Smooth muscle cell (in vitro differentiated cells): ENCODE results near the gene IQGAP1. TPM values are rescaled to one million over a fixed set of nuclear protein-coding genes. Genes with fewer than 3 reads are reported as not detected.
A peak's percentile ranks its signal among the peaks of the same experiment; 100 is the strongest.

ENCODE experiments used
- DNase-seq: peaks from one replicate; lab custom pipeline; 2025; ENCODE audit not compliant: unreplicated experiment; lab: John Stamatoyannopoulos, UW
- H2AFZ ChIP-seq: fragments of 200-600 bp; sonication (generic); 2 replicates; pipeline ENCODE4 v1.6.0; 2016; ENCODE audit warnings: antibody characterized with exemption, low read depth, mild to moderate bottlenecking
- H3F3A ChIP-seq: fragments of 200-600 bp; sonication (generic); 2 replicates; pipeline ENCODE4 v1.6.0; 2017; ENCODE audit warnings: antibody characterized with exemption, low read depth
- H3K27ac ChIP-seq: fragments of 200-600 bp; sonication (generic); 2 replicates; pipeline ENCODE4 v1.5.1; 2016; ENCODE audit warnings: low read depth, mild to moderate bottlenecking
- H3K27me3 ChIP-seq: fragments of 200-600 bp; sonication (generic); 2 replicates; pipeline ENCODE4 v1.6.1; 2016; ENCODE audit warnings: low read depth, mild to moderate bottlenecking
- H3K36me3 ChIP-seq: fragments of 200-600 bp; sonication (generic); 2 replicates; pipeline ENCODE4 v1.5.1; 2016; ENCODE audit warnings: low read depth
- H3K4me1 ChIP-seq: fragments of 200-600 bp; sonication (generic); 2 replicates; pipeline ENCODE4 v1.5.1; 2016; ENCODE audit warnings: low read depth
- H3K4me2 ChIP-seq: fragments of 200-600 bp; sonication (generic); 2 replicates; pipeline ENCODE4 v1.6.0; 2016; ENCODE audit warnings: mild to moderate bottlenecking
- H3K4me3 ChIP-seq: fragments of 200-600 bp; sonication (generic); 2 replicates; pipeline ENCODE4 v1.5.1; 2016; ENCODE audit warnings: mild to moderate bottlenecking
- H3K79me2 ChIP-seq: fragments of 200-600 bp; sonication (generic); 2 replicates; pipeline ENCODE4 v1.6.0; 2016; ENCODE audit warnings: low read depth, mild to moderate bottlenecking
- H3K9ac ChIP-seq: fragments of 200-600 bp; sonication (generic); 2 replicates; pipeline ENCODE4 v1.6.0; 2016; ENCODE audit warnings: low read depth
- H3K9me3 ChIP-seq: fragments of 200-600 bp; sonication (generic); replicated peaks from 2 replicates; pipeline ENCODE4 v1.5.1; 2016; ENCODE audit warnings: low read depth
- H4K20me1 ChIP-seq: fragments of 200-600 bp; sonication (generic); 2 replicates; pipeline ENCODE4 v1.6.0; 2016; ENCODE audit warnings: low read depth
- CTCF ChIP-seq: fragments of 200-600 bp; sonication (generic); IDR thresholded peaks from 2 replicates; pipeline ENCODE4 v1.5.1; 2017; ENCODE audit warnings: borderline replicate concordance, mild to moderate bottlenecking, antibody characterized with exemption; ENCODE audit not compliant: insufficient read depth, poor library complexity, severe bottlenecking
- WGBS: methylation state at CpG from one replicate; pipeline ENCODE4 v1.1.7; 2016; ENCODE audit warnings: low lambda C conversion rate; 5-methylcytosine and 5-hydroxymethylcytosine counted together
- polyA plus RNA-seq: library from polyadenylated mRNA; unstranded; fragments of >200 nt; fragmentation: Nextera tagmentation; extraction: Ambion mirVana; gene quantifications from 2 replicates; pipeline ENCODE4 v1.2.1, GENCODE V29; 2016
- total RNA-seq: library from RNA; depleted of rRNA; stranded (reverse); fragments of >200 nt; gene quantifications from 2 replicates; pipeline ENCODE4 v1.2.3, GENCODE V29; 2014

The IQGAP1 gene
- total and polyA plus RNA-seq, 2 experiments from 2014 or later, result 59.3 to 185 TPM

GRCh38 chr15:90529011-90529370 lies 140.9 kb downstream of the IQGAP1 start:
- TF ChIP-seq CTCF, result no peak
- Histone ChIP-seq H3K9ac (no peak overlapping the region), H3K79me2 (peaks cover 36% of the 10 kb centered on the region), H3K27ac (no peak overlapping the region), H3K9me3 (no peaks in the 10 kb centered on the region), H2AFZ (peak overlapping the region; percentile 67), H3K4me1 (peaks cover 11% of the 10 kb centered on the region), H4K20me1 (peaks cover 27% of the 10 kb centered on the region), H3K4me3 (peak overlapping the region; percentile 82), H3K36me3 (no peaks in the 10 kb centered on the region), H3K27me3 (no peaks in the 10 kb centered on the region), H3F3A (no peaks in the 10 kb centered on the region), H3K4me2 (peak overlapping the region; percentile 95)
- DNase-seq, result no peak
- WGBS, result 70% methylated on average over 15 of the region's 15 CpGs

DNA sequence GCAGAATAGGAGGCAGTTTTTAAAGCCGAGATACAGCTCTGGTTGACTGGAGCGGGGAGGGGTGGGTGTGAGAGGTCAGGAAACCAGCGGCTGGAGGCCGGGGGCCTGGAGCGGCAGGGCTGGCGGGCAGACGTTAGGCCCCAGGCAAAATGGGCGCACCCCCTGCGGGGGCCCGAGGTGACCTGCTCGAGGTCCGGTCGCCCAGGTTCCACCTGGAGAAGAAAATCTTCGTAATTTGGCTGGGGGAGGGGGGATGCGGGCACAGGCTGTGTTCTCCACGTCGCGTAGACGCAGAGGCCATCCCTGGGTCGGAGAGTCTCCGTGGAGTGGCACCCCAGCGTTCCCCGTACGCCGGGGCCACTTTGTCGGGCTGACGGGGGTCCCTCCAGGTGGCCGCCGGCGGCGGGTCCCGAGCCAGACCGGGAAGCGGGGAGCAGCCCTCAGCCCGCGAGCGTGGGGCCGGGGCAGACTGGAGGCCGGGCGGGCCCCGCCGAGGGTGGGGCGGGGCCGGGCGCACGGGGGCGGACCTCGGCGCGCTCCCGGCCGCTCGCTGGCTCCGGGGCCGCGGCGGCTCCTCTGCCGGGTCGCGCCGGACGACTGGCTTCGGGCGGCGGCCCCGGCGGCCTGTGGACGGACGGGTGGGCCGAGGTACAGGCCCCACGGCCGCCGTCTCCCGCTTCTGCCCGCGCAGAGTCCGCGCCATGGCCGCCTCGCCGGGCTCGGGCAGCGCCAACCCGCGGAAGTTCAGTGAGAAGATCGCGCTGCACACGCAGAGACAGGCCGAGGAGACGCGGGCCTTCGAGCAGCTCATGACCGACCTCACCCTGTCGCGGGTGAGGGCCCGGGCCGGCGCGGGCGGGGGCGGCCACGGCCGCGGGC lies 141.6 kb downstream of the IQGAP1 start, which contains the start of gene CRTC3:
Gene CRTC3 (plus strand): TSS at position 553 of the 879 bp plus-strand sequence. CDS start 149 bp downstream, at position 702.
- Histone ChIP-seq H3K27me3 (no peaks in the 10 kb centered on the region), H3K9ac (peak within 1 kb of the TSS; percentile 81), H3K4me2 (peak within 1 kb of the TSS; percentile 95), H2AFZ (peak within 1 kb of the TSS; percentile 68), H3K36me3 (no peaks in the 10 kb centered on the region), H3K9me3 (no peaks in the 10 kb centered on the region), H3K79me2 (peaks cover 42% of the 10 kb centered on the region), H3K4me1 (peaks cover 11% of the 10 kb centered on the region), H3F3A (no peaks in the 10 kb centered on the region), H3K27ac (peak within 1 kb of the TSS; percentile 63), H4K20me1 (peaks cover 34% of the 10 kb centered on the region), H3K4me3 (peak within 1 kb of the TSS; percentile 82)
- 2% methylated on average over 50 of the region's 104 CpGs for WGBS
- no peak for TF ChIP-seq CTCF
- peak; percentile 33 for DNase-seq

DNA sequence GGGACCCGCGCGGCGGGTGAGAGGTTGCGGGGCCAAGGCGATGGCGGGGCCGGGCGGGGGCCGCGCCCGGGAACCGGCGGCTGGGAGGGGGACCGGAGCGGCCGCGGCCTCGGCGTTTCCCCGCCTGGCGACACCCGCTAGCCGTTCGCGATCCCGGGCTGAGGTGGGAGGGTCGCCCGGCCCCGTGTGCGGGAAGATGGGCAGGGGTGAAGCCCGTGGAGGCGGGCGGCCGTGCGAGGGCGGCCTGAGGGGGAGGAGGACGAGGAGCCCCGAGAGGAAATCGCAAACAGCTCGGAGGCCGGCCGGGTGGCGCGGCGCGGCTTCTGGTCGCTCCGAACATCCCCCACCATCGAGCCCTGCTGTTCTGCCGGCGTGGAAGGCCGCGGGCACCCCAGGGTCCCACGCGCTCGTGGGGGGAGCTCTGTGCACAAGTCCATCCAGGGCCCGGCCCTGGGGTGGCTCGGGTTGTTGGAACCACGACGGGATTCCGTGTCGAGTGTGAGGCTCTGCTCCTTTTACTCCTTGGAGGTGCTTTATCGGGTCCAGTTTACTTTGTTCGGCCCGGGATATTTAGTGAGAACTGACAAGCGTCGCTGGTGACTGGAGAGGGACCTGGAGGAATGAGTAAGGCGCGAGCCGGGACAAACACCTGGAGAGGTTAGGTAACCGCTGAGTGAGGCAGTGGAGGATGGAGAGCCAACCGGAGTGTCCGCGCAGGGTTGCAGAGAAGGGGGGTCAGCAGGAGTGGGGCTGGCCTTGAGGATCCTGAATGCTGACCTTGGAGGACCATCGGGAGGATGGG lies 142.4 kb downstream of the IQGAP1 start:
- WGBS, result under 1% methylated on average over 53 of the region's 76 CpGs
- peaks cover 51% of the 10 kb centered on the region for H3K79me2 ChIP-seq
- DNase-seq, result peak; percentile 33
- H3K27me3 ChIP-seq, result no peaks in the 10 kb centered on the region
- H2AFZ ChIP-seq, result peak overlapping the region; percentile 68
- no peaks in the 10 kb centered on the region for H3K9me3 ChIP-seq
- H3K9ac ChIP-seq, result peak overlapping the region; percentile 80
- peaks cover 42% of the 10 kb centered on the region for H4K20me1 ChIP-seq
- peak overlapping the region; percentile 63 for H3K27ac ChIP-seq
- TF ChIP-seq CTCF, result no peak
- H3K4me3 ChIP-seq, result peak overlapping the region; percentile 82
- no peaks in the 10 kb centered on the region for H3K36me3 ChIP-seq
- H3K4me1 ChIP-seq, result peaks cover 11% of the 10 kb centered on the region
- no peaks in the 10 kb centered on the region for H3F3A ChIP-seq
- peak overlapping the region; percentile 95 for H3K4me2 ChIP-seq
